Fibroblast of skin of back (primary cell): ENCODE results near the gene CFAP100.

Experiments
- DNase-seq: peaks from one replicate; pipeline ENCODE4 v3.0.0-alpha.2; 2013

The CFAP100 gene

DNA sequence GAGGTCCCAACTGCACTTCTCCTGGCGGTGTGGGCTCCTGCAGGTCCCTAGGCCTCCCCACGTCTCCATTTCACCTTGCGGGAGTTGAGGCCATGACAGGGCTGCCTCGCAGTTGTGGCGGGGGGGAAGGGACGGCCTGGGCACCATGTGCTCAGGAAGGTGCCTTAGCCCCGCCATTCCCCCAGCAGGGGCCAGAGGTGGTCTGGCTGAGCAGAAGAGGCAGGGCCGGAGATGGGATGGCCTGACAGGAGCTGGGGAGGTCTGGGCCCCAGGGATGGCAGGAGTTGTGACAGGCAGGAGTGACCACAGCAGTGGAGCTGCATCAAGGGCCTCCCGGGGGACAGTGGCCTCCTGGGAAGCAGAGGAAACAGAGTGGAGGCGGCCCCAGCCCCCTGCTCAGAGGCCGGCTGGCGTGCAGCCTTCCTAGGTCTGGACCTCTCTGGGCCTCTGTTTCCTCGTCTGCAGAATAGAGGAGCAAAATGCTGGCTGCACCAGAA, 18.8 kb upstream of the CFAP100 start:
- DNase-seq: no peak

- no peak for DNase-seq
These were observed 18.3 kb upstream of the CFAP100 start for GRCh38 chr3:126376444-126376843.

GRCh38 chr3:126377211-126377610, 17.5 kb upstream of the CFAP100 start:
- no peak for DNase-seq

DNA sequence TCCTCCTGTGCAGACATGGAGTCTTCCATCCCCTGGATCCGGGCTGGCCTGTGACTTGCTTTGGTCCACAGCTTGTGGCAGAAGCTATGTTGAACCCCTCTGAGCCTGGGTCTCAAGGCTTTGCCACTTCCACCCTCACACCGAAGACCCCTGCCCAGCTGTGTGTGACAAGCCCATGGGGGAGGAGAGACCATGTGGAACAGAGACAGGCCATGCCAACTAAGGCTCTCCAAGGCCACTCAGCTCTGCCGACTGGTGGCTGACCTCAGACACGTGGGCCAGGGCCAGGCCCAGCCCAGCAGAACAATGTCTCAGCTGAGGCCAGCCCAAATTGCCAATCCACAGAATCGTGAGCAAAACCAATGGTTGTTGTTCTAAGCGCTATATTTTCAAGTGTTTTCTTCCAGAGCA, 16.4 kb upstream of the CFAP100 start:
- no peak for DNase-seq

DNA sequence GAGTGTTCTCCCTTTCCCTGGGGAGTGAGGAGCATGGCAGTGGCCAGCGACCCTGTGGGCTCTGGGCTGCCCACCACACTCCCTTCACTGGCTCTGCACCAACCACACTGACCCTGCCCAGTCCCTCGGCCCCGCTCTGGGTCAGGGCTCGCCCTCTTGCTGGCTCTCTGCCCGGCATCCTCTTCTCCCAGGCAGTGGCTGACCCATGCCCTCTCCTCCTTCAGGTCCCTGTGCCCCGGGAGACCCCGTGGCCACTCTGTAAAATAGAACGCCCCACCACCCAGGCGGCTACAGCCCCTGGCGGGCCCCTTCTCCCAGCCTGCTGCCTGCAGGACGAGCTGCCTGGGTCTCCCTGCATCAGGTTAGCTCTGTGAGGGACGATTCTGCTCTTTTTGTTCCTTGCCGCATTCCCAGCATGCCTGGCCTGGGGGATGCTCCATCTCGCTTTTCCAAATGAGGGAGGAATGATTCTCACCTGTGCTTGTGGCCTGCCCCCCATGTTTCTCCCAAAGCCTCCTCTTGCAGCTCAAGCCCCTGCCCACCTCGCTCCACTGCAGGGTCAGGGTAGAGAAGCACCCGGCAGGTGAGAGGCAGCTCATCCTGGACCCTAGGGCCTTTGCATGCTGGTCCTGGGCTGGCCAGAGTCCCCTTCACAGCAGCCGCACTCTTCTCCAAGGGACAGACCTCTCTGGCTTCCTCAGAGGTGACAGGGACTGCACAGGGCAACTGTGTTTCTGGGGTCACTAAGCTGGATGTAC, 14.5 kb upstream of the CFAP100 start:
- no peak for DNase-seq

DNA sequence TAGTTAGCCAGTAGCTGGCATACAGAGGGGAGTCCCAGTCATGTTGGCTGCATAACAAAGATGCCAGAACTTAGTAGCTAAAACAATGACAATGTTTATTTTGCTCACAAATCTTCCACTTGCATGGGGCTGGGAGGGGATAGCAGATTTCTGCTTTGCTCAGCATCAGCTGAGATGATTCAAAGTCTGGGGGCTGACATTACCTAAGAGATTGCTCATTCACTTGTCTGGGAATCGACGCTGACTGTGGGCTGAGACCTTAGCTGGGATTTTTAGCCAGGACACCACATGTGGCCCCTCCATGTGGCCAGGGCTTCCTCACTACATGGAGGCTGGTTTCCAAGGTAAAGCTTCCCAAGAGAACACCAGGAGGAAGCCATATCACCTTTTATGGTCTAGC, 12.7 kb upstream of the CFAP100 start:
- no peak for DNase-seq

DNA sequence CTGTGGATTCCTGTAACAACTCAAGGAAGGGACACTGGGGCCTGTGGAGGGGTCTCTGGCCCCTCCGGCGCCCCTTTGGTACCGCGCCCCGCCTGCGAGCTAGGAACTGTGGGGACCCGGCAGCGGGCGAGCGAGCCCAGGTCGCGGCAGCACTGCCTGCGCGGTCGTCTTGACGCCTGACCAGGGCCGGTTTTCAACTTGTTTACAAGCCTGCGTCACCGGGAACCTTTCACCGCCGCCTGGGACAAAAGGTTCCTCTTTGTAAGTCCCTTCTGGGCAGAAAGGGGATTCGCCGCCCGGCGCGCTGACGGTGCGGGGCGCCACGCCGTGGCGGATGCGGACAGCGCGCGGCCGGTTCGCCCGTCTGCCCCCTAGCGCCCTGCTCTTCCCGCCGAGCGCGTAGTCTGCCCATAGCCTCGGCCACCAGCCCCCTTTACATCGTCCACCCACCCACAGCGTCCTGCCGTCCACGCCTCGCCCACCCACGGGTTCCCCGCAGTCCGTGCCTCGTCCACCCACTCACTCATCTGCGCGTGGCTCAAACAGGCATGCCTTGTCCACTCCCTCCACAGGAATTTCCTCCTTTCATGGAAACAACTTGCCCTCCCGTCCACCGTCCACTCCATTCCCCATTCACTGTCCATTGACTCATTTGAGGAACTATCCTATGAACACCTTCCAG, 5.5 kb upstream of the CFAP100 start:
- DNase-seq: peak; percentile 80

- no peak for DNase-seq
These were observed 4.9 kb upstream of the CFAP100 start for GRCh38 chr3:126389794-126390146.

- DNase-seq: no peak
These were observed 4.5 kb upstream of the CFAP100 start for GRCh38 chr3:126390201-126390600.

DNA sequence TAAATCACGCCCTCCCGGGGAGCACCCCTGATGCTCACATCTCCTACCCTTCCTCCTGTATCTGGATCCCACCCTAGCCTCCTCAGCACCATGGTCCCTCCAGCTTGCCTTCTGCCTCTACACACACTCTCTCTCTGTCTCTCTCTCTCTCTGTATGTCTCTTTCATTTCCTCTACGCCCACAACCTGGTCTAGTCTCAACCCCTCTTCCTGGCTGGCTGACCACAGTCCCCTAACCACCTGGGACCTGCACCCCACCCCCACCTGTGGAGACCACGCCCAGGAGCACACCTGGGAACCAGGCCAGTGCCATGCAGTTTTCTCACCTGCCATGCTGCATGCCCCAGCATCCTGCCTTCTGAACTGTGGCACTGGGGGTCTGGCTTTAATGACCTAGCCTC, 4.0 kb upstream of the CFAP100 start:
- DNase-seq: no peak

GRCh38 chr3:126391631-126392030, 3.1 kb upstream of the CFAP100 start:
- DNase-seq: no peak

GRCh38 chr3:126392246-126392645, 2.5 kb upstream of the CFAP100 start:
- DNase-seq: no peak

DNA sequence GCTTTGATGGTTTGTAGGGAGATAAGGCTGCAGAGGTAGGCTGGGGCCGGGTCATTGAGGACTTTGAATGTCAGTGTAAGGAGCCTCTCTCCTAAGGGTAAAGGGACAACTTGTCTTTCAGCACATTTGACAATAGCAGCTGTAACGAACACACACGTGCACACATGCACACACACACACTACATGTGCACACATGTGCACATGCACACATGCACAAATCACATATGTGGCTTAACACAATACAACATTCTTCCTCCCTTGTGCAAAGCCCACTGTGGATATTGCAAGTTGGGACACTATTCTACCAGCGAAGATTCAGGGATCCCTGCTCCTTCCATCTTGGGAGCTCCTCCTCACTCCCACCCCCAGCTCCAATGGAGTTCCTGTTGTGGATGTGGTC, 1.1 kb upstream of the CFAP100 start:
- no peak for DNase-seq

GRCh38 chr3:126394977-126395321, 240 bp downstream of the CFAP100 start:
- DNase-seq: no peak

GRCh38 chr3:126395846-126396513, 1.3 kb downstream of the CFAP100 start:
- no peak for DNase-seq

DNA sequence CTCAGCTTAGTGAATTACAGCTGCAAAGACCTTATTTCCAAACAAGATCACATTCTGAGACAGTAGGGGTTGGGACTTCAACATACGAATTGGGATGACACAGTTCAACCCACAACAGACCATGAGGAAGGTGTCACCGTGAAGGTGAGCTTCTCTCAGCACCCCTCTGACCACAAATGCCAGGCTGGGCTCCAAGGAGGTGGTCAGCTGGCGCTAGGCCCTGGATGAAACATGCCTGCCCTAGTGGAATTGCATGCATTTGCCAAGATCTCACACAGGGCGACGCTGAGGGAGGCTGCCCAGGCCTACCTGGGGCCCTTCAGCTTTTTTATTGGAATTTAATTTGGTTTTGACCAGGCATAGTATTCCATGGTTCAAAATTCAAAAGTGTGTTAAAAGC, 1.8 kb downstream of the CFAP100 start:
- no peak for DNase-seq

DNA sequence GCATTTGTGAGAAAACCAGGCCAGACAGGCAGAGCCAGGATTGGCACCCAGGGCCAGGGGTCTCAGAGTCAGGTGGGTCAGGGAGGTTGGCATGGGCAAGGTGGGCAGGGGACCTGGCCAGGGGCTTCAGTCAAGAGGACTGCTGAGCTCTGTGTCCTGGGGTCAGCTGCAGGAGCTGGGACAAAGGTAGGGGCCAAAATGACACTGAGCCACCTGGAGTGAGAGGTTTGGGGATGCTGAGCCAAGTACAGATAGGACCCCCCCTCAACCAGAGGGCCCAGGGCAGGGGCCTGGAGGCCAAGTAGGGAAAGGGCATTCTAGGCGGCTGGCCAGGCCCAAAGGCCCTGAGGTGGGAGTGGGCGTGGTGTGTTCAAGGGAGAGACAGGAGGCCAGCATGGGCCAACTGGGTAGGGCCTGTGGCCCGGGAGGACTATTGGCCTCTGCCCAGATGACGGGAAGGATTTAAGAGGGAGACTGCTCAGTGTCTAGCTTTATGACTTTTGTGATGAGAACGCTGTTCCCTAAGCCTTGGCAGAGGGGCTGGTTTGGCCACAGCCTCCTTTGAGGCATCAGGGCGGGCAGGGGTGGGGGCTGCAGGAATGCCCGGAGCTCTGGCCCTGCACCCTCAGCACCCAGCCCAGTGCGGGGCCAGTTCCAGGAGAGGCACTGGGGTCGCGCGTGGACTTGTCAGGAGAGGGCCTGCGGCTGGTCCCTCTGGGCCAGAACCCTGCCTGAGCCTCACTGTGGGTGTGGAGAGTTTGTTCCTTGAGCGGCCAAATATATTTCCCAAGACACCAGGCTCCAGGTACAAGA, 3.1 kb downstream of the CFAP100 start:
- no peak for DNase-seq

- DNase-seq: no peak
These were observed 4.0 kb downstream of the CFAP100 start for GRCh38 chr3:126398423-126399350.

- DNase-seq: no peak
These were observed 4.6 kb downstream of the CFAP100 start for GRCh38 chr3:126399351-126399735.

DNA sequence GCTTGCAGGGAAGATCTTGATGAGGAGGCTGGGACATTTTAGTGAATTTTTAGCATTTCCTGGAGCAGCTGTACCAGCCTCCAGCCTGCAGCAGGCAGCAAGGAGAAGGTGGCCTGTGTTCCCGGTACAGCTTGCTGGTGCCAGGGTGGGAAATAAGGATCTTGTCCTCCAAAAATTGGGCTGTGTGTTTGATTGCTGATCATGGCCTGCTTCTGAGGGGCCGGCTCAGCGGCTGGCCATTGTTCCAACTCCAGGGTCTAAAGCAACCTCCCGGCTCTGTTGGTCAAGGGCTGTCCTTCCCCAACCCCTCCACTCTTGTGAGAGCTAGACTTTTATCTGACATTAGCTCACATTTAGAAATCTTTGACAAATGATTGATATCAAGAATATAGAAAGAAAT, 5.0 kb downstream of the CFAP100 start:
- DNase-seq: no peak

- DNase-seq: no peak
These were observed 7.0 kb downstream of the CFAP100 start for GRCh38 chr3:126401611-126402160.

DNA sequence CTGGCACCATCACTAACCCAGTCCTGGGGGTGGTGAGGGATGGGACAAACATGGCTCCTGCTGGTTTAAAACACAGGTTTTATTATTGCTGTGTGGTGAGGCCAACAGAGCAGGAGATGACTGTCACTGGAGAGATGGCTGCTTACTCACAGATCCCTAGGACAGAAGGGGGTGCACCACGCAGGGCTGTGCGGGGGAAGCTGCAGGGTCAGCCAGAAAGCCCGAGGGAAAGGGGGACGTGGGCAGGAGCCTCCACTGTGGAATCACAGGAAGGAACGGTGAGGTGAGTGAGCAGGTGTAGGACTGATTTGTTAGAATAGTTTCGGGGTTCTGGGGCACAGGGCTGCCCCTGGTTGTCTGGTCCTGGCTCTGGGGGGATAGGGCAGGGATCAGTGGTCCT, 7.5 kb downstream of the CFAP100 start:
- DNase-seq: no peak
